ENCODE measurements around the gene RAD51B. TPM values are rescaled to one million over a fixed set of nuclear protein-coding genes. Genes with fewer than 3 reads are reported as not detected.

Gene RAD51B
- total and polyA plus RNA-seq, 2 donors (not counting 1 experiment from before 2014, with no cell fraction given) = 4.6 to 16.3 TPM

DNA sequence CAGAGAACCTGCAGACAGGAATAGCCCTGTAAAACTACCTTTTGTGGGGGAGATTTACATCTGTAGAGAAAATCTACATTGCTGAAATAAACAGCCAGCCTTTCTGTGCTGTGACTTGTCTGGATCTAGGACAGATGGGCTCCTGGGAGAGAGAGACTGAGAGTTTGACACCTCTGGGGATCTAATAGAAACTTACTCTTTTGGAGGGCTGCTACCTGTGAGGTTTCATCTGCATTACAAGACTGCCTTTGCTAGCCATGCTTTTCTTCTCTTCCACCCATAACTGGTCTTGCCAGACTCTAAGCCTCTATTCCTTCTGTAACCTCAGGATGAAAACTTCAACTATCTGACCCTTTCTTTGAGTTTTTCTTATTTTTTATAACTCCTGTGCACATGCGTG lies 520.7 kb downstream of the RAD51B start:
- no peak overlapping the region for H3K27ac ChIP-seq (ENCODE audit: insufficient read depth, low read length)
- H3K9ac ChIP-seq (ENCODE audit: insufficient read depth, low read length) = no peak overlapping the region
- no peaks in the 10 kb centered on the region for H3K36me3 ChIP-seq (ENCODE audit: control insufficient read depth, insufficient read depth, low read length)
- no peak for DNase-seq (ENCODE audit: low read depth in 2 of 2)
- no peak overlapping the region for H3K4me3 ChIP-seq (replicated peaks in 1 of 4; ENCODE audit: control extremely low read depth in 1 of 4, insufficient read depth in 1 of 4, low read depth in 3 of 4, low read length in 4 of 4)
- no peaks in the 10 kb centered on the region for H3K27me3 ChIP-seq (ENCODE audit: control insufficient read depth, insufficient read depth, low read length)
- no peaks in the 10 kb centered on the region for H3K9me3 ChIP-seq (ENCODE audit: control insufficient read depth, insufficient read depth, low read depth, low read length)
- no peaks in the 10 kb centered on the region for H3K4me1 ChIP-seq (ENCODE audit: control insufficient read depth, extremely low read depth, insufficient read depth, low read length)
- no peaks in the 10 kb centered on the region for H3K79me2 ChIP-seq (ENCODE audit: control insufficient read depth, insufficient read depth, low read length)
- no peaks in the 10 kb centered on the region for H4K20me1 ChIP-seq (ENCODE audit: control insufficient read depth, extremely low read depth, insufficient read depth, low read length)
- TF ChIP-seq, protein P1, sequence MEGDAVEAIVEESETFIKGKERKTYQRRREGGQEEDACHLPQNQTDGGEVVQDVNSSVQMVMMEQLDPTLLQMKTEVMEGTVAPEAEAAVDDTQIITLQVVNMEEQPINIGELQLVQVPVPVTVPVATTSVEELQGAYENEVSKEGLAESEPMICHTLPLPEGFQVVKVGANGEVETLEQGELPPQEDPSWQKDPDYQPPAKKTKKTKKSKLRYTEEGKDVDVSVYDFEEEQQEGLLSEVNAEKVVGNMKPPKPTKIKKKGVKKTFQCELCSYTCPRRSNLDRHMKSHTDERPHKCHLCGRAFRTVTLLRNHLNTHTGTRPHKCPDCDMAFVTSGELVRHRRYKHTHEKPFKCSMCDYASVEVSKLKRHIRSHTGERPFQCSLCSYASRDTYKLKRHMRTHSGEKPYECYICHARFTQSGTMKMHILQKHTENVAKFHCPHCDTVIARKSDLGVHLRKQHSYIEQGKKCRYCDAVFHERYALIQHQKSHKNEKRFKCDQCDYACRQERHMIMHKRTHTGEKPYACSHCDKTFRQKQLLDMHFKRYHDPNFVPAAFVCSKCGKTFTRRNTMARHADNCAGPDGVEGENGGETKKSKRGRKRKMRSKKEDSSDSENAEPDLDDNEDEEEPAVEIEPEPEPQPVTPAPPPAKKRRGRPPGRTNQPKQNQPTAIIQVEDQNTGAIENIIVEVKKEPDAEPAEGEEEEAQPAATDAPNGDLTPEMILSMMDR (conservative IDR thresholded peaks at IDR 0.05 in 1 of 2, IDR thresholded peaks at IDR 0.05 in 1 of 2; ENCODE audit: low read depth in 1 of 2, low read length in 2 of 2) = no peak
- TF ChIP-seq EZH2 (IDR thresholded peaks at IDR 0.05; ENCODE audit: low read length, missing control alignments) = no peak
- H2AFZ ChIP-seq (ENCODE audit: low read length) = no peak overlapping the region
- no peak overlapping the region for H3K4me2 ChIP-seq (ENCODE audit: extremely low read depth, insufficient read depth, low read length)

- H2AFZ ChIP-seq (ENCODE audit: low read length) = no peak overlapping the region
- no peaks in the 10 kb centered on the region for H3K27me3 ChIP-seq (ENCODE audit: control insufficient read depth, insufficient read depth, low read length)
- no peak overlapping the region for H3K27ac ChIP-seq (ENCODE audit: insufficient read depth, low read length)
- H3K36me3 ChIP-seq (ENCODE audit: control insufficient read depth, insufficient read depth, low read length) = no peaks in the 10 kb centered on the region
- DNase-seq (ENCODE audit: low read depth in 2 of 2) = peak in 1 of 2 donors; percentile 46
- TF ChIP-seq, protein P1 (conservative IDR thresholded peaks at IDR 0.05 in 1 of 2, IDR thresholded peaks at IDR 0.05 in 1 of 2; ENCODE audit: low read depth in 1 of 2, low read length in 2 of 2) = no peak
- no peak for TF ChIP-seq EZH2 (IDR thresholded peaks at IDR 0.05; ENCODE audit: low read length, missing control alignments)
- no peaks in the 10 kb centered on the region for H4K20me1 ChIP-seq (ENCODE audit: control insufficient read depth, extremely low read depth, insufficient read depth, low read length)
- H3K4me3 ChIP-seq (replicated peaks in 1 of 4; ENCODE audit: control extremely low read depth in 1 of 4, insufficient read depth in 1 of 4, low read depth in 3 of 4, low read length in 4 of 4) = no peak overlapping the region
- no peaks in the 10 kb centered on the region for H3K4me1 ChIP-seq (ENCODE audit: control insufficient read depth, extremely low read depth, insufficient read depth, low read length)
- H3K9ac ChIP-seq (ENCODE audit: insufficient read depth, low read length) = no peak overlapping the region
- no peaks in the 10 kb centered on the region for H3K79me2 ChIP-seq (ENCODE audit: control insufficient read depth, insufficient read depth, low read length)
- H3K9me3 ChIP-seq (ENCODE audit: control insufficient read depth, insufficient read depth, low read depth, low read length) = no peaks in the 10 kb centered on the region
- H3K4me2 ChIP-seq (ENCODE audit: extremely low read depth, insufficient read depth, low read length) = no peak overlapping the region
Measured at GRCh38 chr14:68341411-68342212, 522.0 kb downstream of the RAD51B start.

- H3K27me3 ChIP-seq (ENCODE audit: control insufficient read depth, insufficient read depth, low read length) = no peaks in the 10 kb centered on the region
- H3K9me3 ChIP-seq (ENCODE audit: control insufficient read depth, insufficient read depth, low read depth, low read length) = no peaks in the 10 kb centered on the region
- H3K4me1 ChIP-seq (ENCODE audit: control insufficient read depth, extremely low read depth, insufficient read depth, low read length) = no peaks in the 10 kb centered on the region
- H3K9ac ChIP-seq (ENCODE audit: insufficient read depth, low read length) = no peak overlapping the region
- H3K4me2 ChIP-seq (ENCODE audit: extremely low read depth, insufficient read depth, low read length) = no peak overlapping the region
- no peak for DNase-seq (ENCODE audit: low read depth in 2 of 2)
- H3K4me3 ChIP-seq (replicated peaks in 1 of 4; ENCODE audit: control extremely low read depth in 1 of 4, insufficient read depth in 1 of 4, low read depth in 3 of 4, low read length in 4 of 4) = no peak overlapping the region
- no peaks in the 10 kb centered on the region for H3K79me2 ChIP-seq (ENCODE audit: control insufficient read depth, insufficient read depth, low read length)
- H2AFZ ChIP-seq (ENCODE audit: low read length) = no peak overlapping the region
- H3K36me3 ChIP-seq (ENCODE audit: control insufficient read depth, insufficient read depth, low read length) = no peaks in the 10 kb centered on the region
- TF ChIP-seq, protein P1 (conservative IDR thresholded peaks at IDR 0.05 in 1 of 2, IDR thresholded peaks at IDR 0.05 in 1 of 2; ENCODE audit: low read depth in 1 of 2, low read length in 2 of 2) = no peak
- no peak for TF ChIP-seq EZH2 (IDR thresholded peaks at IDR 0.05; ENCODE audit: low read length, missing control alignments)
- no peaks in the 10 kb centered on the region for H4K20me1 ChIP-seq (ENCODE audit: control insufficient read depth, extremely low read depth, insufficient read depth, low read length)
- H3K27ac ChIP-seq (ENCODE audit: insufficient read depth, low read length) = no peak overlapping the region
Measured at GRCh38 chr14:68342216-68342763, 522.7 kb downstream of the RAD51B start.
